Activated naive CD8-positive, alpha-beta T cell treated with anti-CD3 and anti-CD28 coated beads for 36 hours (primary cell): ENCODE results near the gene PRIM1. TPM values are rescaled to one million over a fixed set of nuclear protein-coding genes. Genes with fewer than 3 reads are reported as not detected.
"Not testable (repeated sequence)": the region's sequence is repeated elsewhere in the genome, so short reads cannot be mapped to it uniquely, and the experiment has no call there.

Source experiments
- DNase-seq: peaks from one replicate; pipeline ENCODE4 v3.0.0; 2021
- H3K27ac Mint-ChIP-seq: one replicate; pipeline ENCODE4 v1.8.0; 2022; ENCODE audit warnings: mild to moderate bottlenecking, moderate library complexity, mixed read lengths
- H3K27me3 Mint-ChIP-seq: one replicate; pipeline ENCODE4 v1.8.0; 2022; ENCODE audit warnings: mild to moderate bottlenecking, mixed read lengths
- H3K36me3 Mint-ChIP-seq: one replicate; pipeline ENCODE4 v1.8.0; 2021; ENCODE audit warnings: mild to moderate bottlenecking, mixed read lengths
- H3K4me1 Mint-ChIP-seq: one replicate; pipeline ENCODE4 v1.8.0; 2021; ENCODE audit warnings: mixed read lengths
- H3K4me3 Mint-ChIP-seq: one replicate; pipeline ENCODE4 v1.8.0; 2022; ENCODE audit warnings: mild to moderate bottlenecking, moderate library complexity, mixed read lengths
- H3K9me3 Mint-ChIP-seq: one replicate; pipeline ENCODE4 v1.8.0; 2022; ENCODE audit warnings: mixed read lengths
- total RNA-seq, 2 experiments: library from RNA; stranded (reverse); gene quantifications; one replicate each; pipeline ENCODE4 v1.2.3, GENCODE V29; 2021

The PRIM1 gene
- 100 to 1,000 TPM in 1 of 2 experiments, 10 to 100 TPM in 1; 95.4 to 100 TPM for total RNA-seq

GRCh38 chr12:56751712-56752598 is at the start of gene PRIM1:
Gene PRIM1 (minus strand): TSS chr12:56752323. CDS start chr12:56752298, 25 bp downstream.
- DNase-seq, result peak; percentile 92
- Mint-ChIP-seq H3K27me3 (no peaks in the 10 kb centered on the region), H3K4me3 (peak within 1 kb of the TSS; percentile 99), H3K27ac (peak within 1 kb of the TSS; percentile 100), H3K4me1 (peaks cover 26% of the 10 kb centered on the region), H3K36me3 (peaks cover 29% of the 10 kb centered on the region), H3K9me3 (no peaks in the 10 kb centered on the region)

- H3K9me3 Mint-ChIP-seq, result no peaks in the 10 kb centered on the region
- no peak overlapping the region for H3K4me3 Mint-ChIP-seq
- no peak for DNase-seq
- H3K36me3 Mint-ChIP-seq, result no peaks in the 10 kb centered on the region
- no peaks in the 10 kb centered on the region for H3K4me1 Mint-ChIP-seq
- H3K27me3 Mint-ChIP-seq, result no peaks in the 10 kb centered on the region
- no peak overlapping the region for H3K27ac Mint-ChIP-seq
Measured at GRCh38 chr12:56800221-56800620, 48.1 kb upstream of the PRIM1 start.

GRCh38 chr12:56799345-56799744 is 47.2 kb upstream of the PRIM1 start:
- H3K27ac Mint-ChIP-seq, H3K36me3 Mint-ChIP-seq, H3K4me3 Mint-ChIP-seq, DNase-seq, H3K9me3 Mint-ChIP-seq, H3K4me1 Mint-ChIP-seq, H3K27me3 Mint-ChIP-seq: not testable (repeated sequence)

- DNase-seq, H3K4me1 Mint-ChIP-seq, H3K27ac Mint-ChIP-seq, H3K36me3 Mint-ChIP-seq, H3K4me3 Mint-ChIP-seq, H3K9me3 Mint-ChIP-seq, H3K27me3 Mint-ChIP-seq: not testable (repeated sequence)
Measured at GRCh38 chr12:56795791-56796190, 43.7 kb upstream of the PRIM1 start.

- not testable (repeated sequence) for H3K4me1 Mint-ChIP-seq, H3K36me3 Mint-ChIP-seq, H3K27me3 Mint-ChIP-seq, DNase-seq, H3K9me3 Mint-ChIP-seq
- Mint-ChIP-seq H3K4me3 (peak overlapping the region; percentile 59), H3K27ac (peak overlapping the region; percentile 21)
Measured at GRCh38 chr12:56795046-56795562, 43.0 kb upstream of the PRIM1 start.

GRCh38 chr12:56793124-56793523 is 41.0 kb upstream of the PRIM1 start:
- H3K9me3 Mint-ChIP-seq, H3K4me1 Mint-ChIP-seq, H3K36me3 Mint-ChIP-seq, H3K27ac Mint-ChIP-seq, H3K4me3 Mint-ChIP-seq, DNase-seq, H3K27me3 Mint-ChIP-seq: not testable (repeated sequence)

- Mint-ChIP-seq H3K4me1 (no peaks in the 10 kb centered on the region), H3K27me3 (peaks cover 5% of the 10 kb centered on the region), H3K36me3 (no peaks in the 10 kb centered on the region), H3K9me3 (no peaks in the 10 kb centered on the region), H3K27ac (no peak overlapping the region), H3K4me3 (no peak overlapping the region)
- DNase-seq, result no peak
Measured at GRCh38 chr12:56792678-56793077, 40.6 kb upstream of the PRIM1 start.

GRCh38 chr12:56789429-56789828 is 37.3 kb upstream of the PRIM1 start:
- H3K4me3 Mint-ChIP-seq, H3K36me3 Mint-ChIP-seq, DNase-seq, H3K27me3 Mint-ChIP-seq, H3K9me3 Mint-ChIP-seq, H3K4me1 Mint-ChIP-seq, H3K27ac Mint-ChIP-seq: not testable (repeated sequence)

- H3K4me3 Mint-ChIP-seq, result no peak overlapping the region
- H3K27ac Mint-ChIP-seq, result no peak overlapping the region
- peaks cover 5% of the 10 kb centered on the region for H3K27me3 Mint-ChIP-seq
- H3K9me3 Mint-ChIP-seq, result no peaks in the 10 kb centered on the region
- no peaks in the 10 kb centered on the region for H3K4me1 Mint-ChIP-seq
- DNase-seq, result no peak
- H3K36me3 Mint-ChIP-seq, result no peaks in the 10 kb centered on the region
Measured at GRCh38 chr12:56787498-56787897, 35.4 kb upstream of the PRIM1 start.

GRCh38 chr12:56785874-56786273 is 33.8 kb upstream of the PRIM1 start:
- peaks cover 5% of the 10 kb centered on the region for H3K27me3 Mint-ChIP-seq
- H3K4me3 Mint-ChIP-seq, result no peak overlapping the region
- no peaks in the 10 kb centered on the region for H3K4me1 Mint-ChIP-seq
- H3K36me3 Mint-ChIP-seq, result no peaks in the 10 kb centered on the region
- H3K9me3 Mint-ChIP-seq, result no peaks in the 10 kb centered on the region
- DNase-seq, result no peak
- no peak overlapping the region for H3K27ac Mint-ChIP-seq

GRCh38 chr12:56785141-56785865 is 33.2 kb upstream of the PRIM1 start:
- Mint-ChIP-seq H3K4me3 (no peak overlapping the region), H3K27me3 (peaks cover 2% of the 10 kb centered on the region), H3K36me3 (no peaks in the 10 kb centered on the region)

GRCh38 chr12:56781726-56782125 is 29.6 kb upstream of the PRIM1 start:
- Mint-ChIP-seq H3K36me3 (no peaks in the 10 kb centered on the region), H3K27ac (no peak overlapping the region)
- no peak for DNase-seq

More at GRCh38 chr12:56785141-56785865, 33.2 kb upstream of the PRIM1 start:
- Mint-ChIP-seq H3K9me3 (no peaks in the 10 kb centered on the region), H3K27ac (no peak overlapping the region), H3K4me1 (no peaks in the 10 kb centered on the region)
- no peak for DNase-seq

GRCh38 chr12:56778756-56779155 is 26.6 kb upstream of the PRIM1 start:
- no peak overlapping the region for H3K4me3 Mint-ChIP-seq
- no peaks in the 10 kb centered on the region for H3K4me1 Mint-ChIP-seq
- no peak overlapping the region for H3K27ac Mint-ChIP-seq
- H3K27me3 Mint-ChIP-seq, result no peaks in the 10 kb centered on the region
- no peaks in the 10 kb centered on the region for H3K9me3 Mint-ChIP-seq
- no peak for DNase-seq
- H3K36me3 Mint-ChIP-seq, result no peaks in the 10 kb centered on the region

More at GRCh38 chr12:56781726-56782125, 29.6 kb upstream of the PRIM1 start:
- Mint-ChIP-seq H3K9me3 (no peaks in the 10 kb centered on the region), H3K27me3 (no peaks in the 10 kb centered on the region), H3K4me1 (no peaks in the 10 kb centered on the region), H3K4me3 (no peak overlapping the region)

GRCh38 chr12:56776654-56777053 is 24.5 kb upstream of the PRIM1 start:
- H3K9me3 Mint-ChIP-seq, result no peaks in the 10 kb centered on the region
- no peak overlapping the region for H3K27ac Mint-ChIP-seq
- H3K27me3 Mint-ChIP-seq, result no peaks in the 10 kb centered on the region
- no peaks in the 10 kb centered on the region for H3K4me1 Mint-ChIP-seq
- no peak for DNase-seq
- H3K36me3 Mint-ChIP-seq, result no peaks in the 10 kb centered on the region
- no peak overlapping the region for H3K4me3 Mint-ChIP-seq

GRCh38 chr12:56775638-56776037 is 23.5 kb upstream of the PRIM1 start:
- Mint-ChIP-seq H3K9me3 (no peaks in the 10 kb centered on the region), H3K36me3 (no peaks in the 10 kb centered on the region), H3K4me1 (no peaks in the 10 kb centered on the region), H3K4me3 (no peak overlapping the region), H3K27ac (no peak overlapping the region), H3K27me3 (no peaks in the 10 kb centered on the region)
- DNase-seq, result no peak
